ENCODE results near the gene FAM135A.
"Not testable (repeated sequence)": the region's sequence is repeated elsewhere in the genome, so short reads cannot be mapped to it uniquely, and the experiment has no call there.

- TF ChIP-seq CTCF (conservative IDR thresholded peaks at IDR 0.05); EZH2 (IDR thresholded peaks at IDR 0.05; ENCODE audit: low read depth): not testable (repeated sequence)
Observed at GRCh38 chr6:70470510-70470909, 57.2 kb downstream of the FAM135A start.

All from PC-9 (cell line).